Activated gamma-delta T cell (primary cell): ENCODE data around the gene PRKX.
A peak's percentile ranks its signal among the peaks of the same experiment; 100 is the strongest.
"Not testable (repeated sequence)": the region's sequence is repeated elsewhere in the genome, so short reads cannot be mapped to it uniquely, and the experiment has no call there.

Experiments used
- DNase-seq: peaks from one replicate; lab custom pipeline; 2025; lab: John Stamatoyannopoulos, UW

PRKX gene

GRCh38 chrX:3711331-3711917 is 2.0 kb downstream of the PRKX start:
- peak; percentile 40 for DNase-seq

DNA sequence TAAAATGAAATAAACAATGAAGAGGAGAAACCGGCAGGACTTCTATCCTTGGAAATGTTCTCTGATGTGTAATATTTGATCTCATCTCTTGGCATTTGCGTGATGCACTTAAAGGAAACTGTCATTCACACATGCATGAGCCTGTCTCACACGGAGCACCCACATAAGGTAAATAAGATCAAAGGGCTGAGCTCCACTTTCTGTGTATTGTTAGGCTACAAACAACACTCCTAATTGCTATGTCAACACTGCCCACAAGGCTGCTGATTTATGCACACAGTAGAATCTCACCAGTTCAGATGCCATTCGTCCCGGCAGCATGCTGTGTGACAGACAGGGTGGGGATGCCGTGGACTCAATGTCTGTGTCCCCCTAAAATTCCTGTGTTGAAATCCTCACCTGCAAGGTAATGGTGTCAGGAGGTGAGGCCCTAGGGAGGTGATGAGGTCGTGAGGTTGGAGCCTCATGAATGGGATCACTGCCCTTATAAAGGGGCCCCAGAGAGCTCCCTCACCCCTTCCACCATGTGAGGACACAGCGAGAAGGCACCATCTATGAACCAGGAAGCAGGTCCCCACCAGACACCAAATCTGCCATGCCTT is 5.7 kb downstream of the PRKX start:
- DNase-seq: peak; percentile 9

- no peak for DNase-seq
Observed at GRCh38 chrX:3706481-3706880, 7.0 kb downstream of the PRKX start.

GRCh38 chrX:3703251-3703650 is 10.2 kb downstream of the PRKX start:
- not testable (repeated sequence) for DNase-seq

GRCh38 chrX:3702095-3702494 is 11.4 kb downstream of the PRKX start:
- not testable (repeated sequence) for DNase-seq

GRCh38 chrX:3701445-3701928 is 12.0 kb downstream of the PRKX start:
- DNase-seq: not testable (repeated sequence)

DNA sequence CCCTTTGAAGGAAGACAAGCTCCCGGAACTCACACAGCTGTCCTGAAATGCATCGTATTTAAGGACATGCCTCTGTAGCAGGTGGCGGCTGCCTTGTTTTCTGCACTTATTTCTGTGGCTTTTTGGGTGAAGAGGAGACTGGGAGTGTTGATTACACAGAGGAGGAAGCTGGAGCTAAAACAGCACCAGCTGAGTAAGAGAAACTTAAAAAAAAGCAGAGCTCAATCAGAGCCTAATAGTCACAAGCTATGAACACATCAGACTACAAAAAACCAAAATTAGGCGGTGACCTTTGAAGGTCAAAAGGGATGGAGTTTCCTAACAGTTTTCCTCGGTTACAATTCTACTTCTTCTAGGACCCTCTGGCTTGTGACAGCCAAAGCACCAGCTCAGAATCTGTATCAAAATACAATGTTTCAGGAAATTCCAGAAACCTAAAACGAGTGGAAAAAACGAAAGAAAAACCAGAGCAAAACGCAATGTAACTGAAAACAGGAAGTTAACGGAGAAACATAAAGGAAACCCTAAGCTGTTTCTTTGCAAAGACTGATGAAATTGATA is 13.5 kb downstream of the PRKX start:
- no peak for DNase-seq

- DNase-seq: peak; percentile 11
Observed at GRCh38 chrX:3697701-3698279, 15.7 kb downstream of the PRKX start.

DNA sequence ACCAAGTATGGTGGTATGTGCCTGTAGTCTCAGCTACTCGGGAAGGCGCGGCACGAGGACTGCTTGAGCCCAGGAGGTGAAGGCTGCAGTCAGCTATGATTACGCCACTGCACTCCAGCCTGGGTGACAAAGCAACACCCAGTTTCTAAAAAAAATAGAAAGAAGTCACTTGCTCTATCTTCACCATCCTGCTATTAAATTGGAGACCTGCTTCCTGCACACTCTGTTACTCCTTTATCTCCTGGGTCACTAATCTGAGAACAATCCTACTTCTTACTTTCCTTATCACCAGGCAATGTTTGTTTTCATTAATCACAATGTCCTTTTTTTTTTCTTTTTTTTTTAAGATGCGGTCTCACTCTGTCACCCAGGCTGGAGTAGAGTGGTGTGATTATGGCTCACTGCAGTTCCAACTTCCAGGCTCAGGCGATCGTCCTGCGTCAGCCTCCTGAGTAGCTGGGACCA is 16.2 kb downstream of the PRKX start:
- DNase-seq: no peak

DNA sequence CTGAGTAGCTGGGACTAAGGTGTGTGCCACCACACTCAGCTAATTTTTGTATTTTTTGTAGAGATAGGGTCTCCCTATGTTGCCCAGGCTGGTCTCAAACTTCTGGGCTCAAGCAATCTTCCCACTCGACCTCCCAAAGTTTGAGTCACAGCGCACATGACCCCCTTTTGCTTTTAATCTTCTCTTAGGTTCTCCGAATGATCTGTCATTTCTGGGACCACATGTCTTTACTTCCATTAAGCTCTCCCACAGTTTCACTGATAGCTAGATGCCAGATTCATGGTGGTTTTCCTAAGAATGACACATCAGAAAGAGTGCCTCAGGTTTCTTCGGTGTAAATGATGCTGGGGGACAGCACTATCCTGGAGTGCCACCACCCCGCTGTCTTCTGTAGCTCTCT is 17.9 kb downstream of the PRKX start:
- DNase-seq: no peak

GRCh38 chrX:3690140-3690539 is 23.3 kb downstream of the PRKX start:
- no peak for DNase-seq

DNA sequence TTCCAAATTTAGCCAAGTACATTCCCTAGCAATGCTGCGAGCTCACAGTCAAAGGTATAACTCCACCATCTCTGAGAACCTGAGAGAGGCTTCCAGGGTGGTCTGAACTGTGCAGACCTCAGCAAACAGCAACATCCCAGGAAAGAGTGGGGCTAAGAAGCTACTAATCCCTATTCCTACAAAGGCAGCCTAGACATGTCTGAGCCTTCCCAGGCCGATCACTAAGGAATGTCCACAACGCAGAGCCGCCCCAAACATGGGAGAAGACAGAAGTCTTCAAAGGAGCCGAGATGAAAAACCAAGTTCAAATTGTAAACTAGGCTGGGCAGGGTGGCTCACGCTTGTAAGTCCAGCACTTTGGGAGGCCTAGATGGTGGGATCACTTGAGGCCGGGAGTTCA is 30.2 kb downstream of the PRKX start:
- not testable (repeated sequence) for DNase-seq

GRCh38 chrX:3680459-3680858 is 33.0 kb downstream of the PRKX start:
- no peak for DNase-seq

- DNase-seq: no peak
Observed at GRCh38 chrX:3679669-3680068, 33.8 kb downstream of the PRKX start.

GRCh38 chrX:3678328-3678727 is 35.1 kb downstream of the PRKX start:
- no peak for DNase-seq

GRCh38 chrX:3674881-3675280 is 38.6 kb downstream of the PRKX start:
- DNase-seq: no peak

- DNase-seq: no peak
Observed at GRCh38 chrX:3669841-3670475, 43.5 kb downstream of the PRKX start.

DNA sequence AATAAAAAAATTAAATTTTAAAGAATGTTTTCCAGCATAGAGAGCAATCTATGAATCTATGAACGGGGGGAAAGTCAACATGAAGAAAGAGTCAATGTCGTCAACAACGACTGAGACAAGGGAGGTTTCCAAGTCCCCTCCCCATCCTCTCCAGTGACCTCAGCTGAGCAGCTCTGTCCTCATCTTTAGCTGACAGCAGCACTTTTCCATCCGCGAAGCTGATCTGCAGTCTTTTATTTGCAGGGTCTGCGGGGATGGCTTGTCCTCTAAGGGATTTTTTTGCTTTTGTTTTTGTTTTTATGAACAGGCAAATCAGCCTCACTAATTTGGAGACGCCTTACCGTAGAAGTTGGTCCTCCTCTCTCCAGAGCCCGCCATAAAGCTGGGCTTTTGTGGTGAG is 46.5 kb downstream of the PRKX start:
- DNase-seq: no peak

DNA sequence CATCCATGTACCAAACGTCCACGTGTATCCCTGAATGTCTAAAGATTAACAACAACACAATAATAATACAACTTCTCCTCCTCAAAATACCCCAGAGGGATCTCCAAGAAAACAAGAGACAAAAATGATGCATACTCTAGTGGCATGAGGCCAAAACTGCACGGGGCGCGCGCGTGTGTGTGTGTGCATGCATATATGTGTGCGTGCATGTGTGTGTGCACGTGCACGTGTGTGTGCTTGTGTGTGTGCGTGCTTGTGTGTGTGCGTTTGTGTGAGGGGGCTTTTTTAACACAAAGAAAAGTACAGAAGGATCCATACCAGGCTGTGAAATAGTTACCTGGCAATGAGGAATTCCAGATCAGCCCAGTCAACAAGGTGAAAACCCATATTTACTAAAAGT is 48.5 kb downstream of the PRKX start:
- DNase-seq: no peak

GRCh38 chrX:3663576-3664250 is 49.7 kb downstream of the PRKX start:
- DNase-seq: not testable (repeated sequence)

- DNase-seq: no peak
Observed at GRCh38 chrX:3659761-3660160, 53.7 kb downstream of the PRKX start.

GRCh38 chrX:3655181-3655580 is 58.3 kb downstream of the PRKX start:
- no peak for DNase-seq
